Colon (tissue), 2 donors: ENCODE results near the gene CUBN.

Experiments
- FAIRE-seq: peaks from 2 replicates; lab custom pipeline; 2012; peaks lifted over from hg19 to GRCh38; lab: Jason Lieb, UNC
- donor health status: control.
- donor health status: control.

The CUBN gene

GRCh38 chr10:17010363-17011145 is 119.1 kb downstream of the CUBN start:
- no peak for FAIRE-seq

GRCh38 chr10:17009212-17009700 is 120.4 kb downstream of the CUBN start:
- FAIRE-seq = no peak

GRCh38 chr10:17007418-17007770 is 122.2 kb downstream of the CUBN start:
- FAIRE-seq = no peak

GRCh38 chr10:17006631-17007417 is 122.8 kb downstream of the CUBN start:
- FAIRE-seq = no peak

GRCh38 chr10:17005621-17006566 is 123.7 kb downstream of the CUBN start:
- FAIRE-seq = no peak

GRCh38 chr10:17004801-17005380 is 124.7 kb downstream of the CUBN start:
- no peak for FAIRE-seq

GRCh38 chr10:17003651-17004286 is 125.8 kb downstream of the CUBN start:
- no peak for FAIRE-seq

GRCh38 chr10:17003151-17003550 is 126.5 kb downstream of the CUBN start:
- no peak for FAIRE-seq

- FAIRE-seq = no peak
Measured at GRCh38 chr10:17001961-17002749, 127.5 kb downstream of the CUBN start.

- FAIRE-seq = no peak
Measured at GRCh38 chr10:17001297-17001744, 128.3 kb downstream of the CUBN start.

GRCh38 chr10:16999665-17000451 is 129.8 kb downstream of the CUBN start:
- no peak for FAIRE-seq

- FAIRE-seq = no peak
Measured at GRCh38 chr10:16996530-16996964, 133.1 kb downstream of the CUBN start.

- no peak for FAIRE-seq
Measured at GRCh38 chr10:16995867-16996529, 133.6 kb downstream of the CUBN start.

GRCh38 chr10:16993186-16993585 is 136.4 kb downstream of the CUBN start:
- FAIRE-seq = no peak

GRCh38 chr10:16992611-16993119 is 136.9 kb downstream of the CUBN start:
- FAIRE-seq = no peak

GRCh38 chr10:16991011-16991410 is 138.6 kb downstream of the CUBN start:
- FAIRE-seq = no peak

GRCh38 chr10:16989826-16990293 is 139.8 kb downstream of the CUBN start:
- FAIRE-seq = no peak

GRCh38 chr10:16988900-16989299 is 140.7 kb downstream of the CUBN start:
- FAIRE-seq = no peak
